ENCODE measurements around the gene THRA.

THRA gene

DNA sequence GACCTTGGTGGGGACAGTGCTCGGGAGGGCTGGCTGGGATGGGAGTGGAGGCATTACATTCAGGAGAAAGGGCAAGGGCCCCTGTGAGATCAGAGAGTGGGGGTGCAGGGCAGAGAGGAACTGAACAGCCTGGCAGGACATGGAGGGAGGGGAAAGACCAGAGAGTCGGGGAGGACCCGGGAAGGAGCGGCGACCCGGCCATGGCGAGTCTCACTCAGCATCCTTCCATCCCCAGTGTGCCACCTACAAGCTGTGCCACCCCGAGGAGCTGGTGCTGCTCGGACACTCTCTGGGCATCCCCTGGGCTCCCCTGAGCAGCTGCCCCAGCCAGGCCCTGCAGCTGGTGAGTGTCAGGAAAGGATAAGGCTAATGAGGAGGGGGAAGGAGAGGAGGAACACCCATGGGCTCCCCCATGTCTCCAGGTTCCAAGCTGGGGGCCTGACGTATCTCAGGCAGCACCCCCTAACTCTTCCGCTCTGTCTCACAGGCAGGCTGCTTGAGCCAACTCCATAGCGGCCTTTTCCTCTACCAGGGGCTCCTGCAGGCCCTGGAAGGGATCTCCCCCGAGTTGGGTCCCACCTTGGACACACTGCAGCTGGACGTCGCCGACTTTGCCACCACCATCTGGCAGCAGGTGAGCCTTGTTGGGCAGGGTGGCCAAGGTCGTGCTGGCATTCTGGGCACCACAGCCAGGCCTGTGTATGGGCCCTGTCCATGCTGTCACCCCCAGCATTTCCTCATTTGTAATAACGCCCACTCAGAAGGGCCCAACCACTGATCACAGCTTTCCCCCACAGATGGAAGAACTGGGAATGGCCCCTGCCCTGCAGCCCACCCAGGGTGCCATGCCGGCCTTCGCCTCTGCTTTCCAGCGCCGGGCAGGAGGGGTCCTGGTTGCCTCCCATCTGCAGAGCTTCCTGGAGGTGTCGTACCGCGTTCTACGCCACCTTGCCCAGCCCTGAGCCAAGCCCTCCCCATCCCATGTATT, 46.5 kb upstream of the THRA start:
- TF ChIP-seq ESRRG (CRISPR knock-in tag; IDR thresholded peaks at IDR 0.05) (no peak), TOX (CRISPR knock-in tag; IDR thresholded peaks at IDR 0.05; ENCODE audit: borderline replicate concordance) (no peak), GLIS3 (CRISPR knock-in tag; IDR thresholded peaks at IDR 0.05) (no peak), ZFP30 (CRISPR knock-in tag; IDR thresholded peaks at IDR 0.05) (no peak), ISL1 (CRISPR knock-in tag; IDR thresholded peaks at IDR 0.05) (no peak)
- ATAC-seq = no peak

DNA sequence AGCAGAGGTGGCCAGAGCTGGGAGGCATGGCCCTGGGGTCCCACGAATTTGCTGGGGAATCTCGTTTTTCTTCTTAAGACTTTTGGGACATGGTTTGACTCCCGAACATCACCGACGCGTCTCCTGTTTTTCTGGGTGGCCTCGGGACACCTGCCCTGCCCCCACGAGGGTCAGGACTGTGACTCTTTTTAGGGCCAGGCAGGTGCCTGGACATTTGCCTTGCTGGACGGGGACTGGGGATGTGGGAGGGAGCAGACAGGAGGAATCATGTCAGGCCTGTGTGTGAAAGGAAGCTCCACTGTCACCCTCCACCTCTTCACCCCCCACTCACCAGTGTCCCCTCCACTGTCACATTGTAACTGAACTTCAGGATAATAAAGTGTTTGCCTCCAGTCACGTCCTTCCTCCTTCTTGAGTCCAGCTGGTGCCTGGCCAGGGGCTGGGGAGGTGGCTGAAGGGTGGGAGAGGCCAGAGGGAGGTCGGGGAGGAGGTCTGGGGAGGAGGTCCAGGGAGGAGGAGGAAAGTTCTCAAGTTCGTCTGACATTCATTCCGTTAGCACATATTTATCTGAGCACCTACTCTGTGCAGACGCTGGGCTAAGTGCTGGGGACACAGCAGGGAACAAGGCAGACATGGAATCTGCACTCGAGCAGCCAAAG, 45.2 kb upstream of the THRA start:
- no peak for TF ChIP-seq ZFP3 (CRISPR knock-in tag; IDR thresholded peaks at IDR 0.05)
- TF ChIP-seq PPARA (CRISPR knock-in tag; IDR thresholded peaks at IDR 0.05; ENCODE audit: borderline replicate concordance) = no peak
- TF ChIP-seq ZFP30 (CRISPR knock-in tag; IDR thresholded peaks at IDR 0.05) = no peak
- TF ChIP-seq, protein P1, sequence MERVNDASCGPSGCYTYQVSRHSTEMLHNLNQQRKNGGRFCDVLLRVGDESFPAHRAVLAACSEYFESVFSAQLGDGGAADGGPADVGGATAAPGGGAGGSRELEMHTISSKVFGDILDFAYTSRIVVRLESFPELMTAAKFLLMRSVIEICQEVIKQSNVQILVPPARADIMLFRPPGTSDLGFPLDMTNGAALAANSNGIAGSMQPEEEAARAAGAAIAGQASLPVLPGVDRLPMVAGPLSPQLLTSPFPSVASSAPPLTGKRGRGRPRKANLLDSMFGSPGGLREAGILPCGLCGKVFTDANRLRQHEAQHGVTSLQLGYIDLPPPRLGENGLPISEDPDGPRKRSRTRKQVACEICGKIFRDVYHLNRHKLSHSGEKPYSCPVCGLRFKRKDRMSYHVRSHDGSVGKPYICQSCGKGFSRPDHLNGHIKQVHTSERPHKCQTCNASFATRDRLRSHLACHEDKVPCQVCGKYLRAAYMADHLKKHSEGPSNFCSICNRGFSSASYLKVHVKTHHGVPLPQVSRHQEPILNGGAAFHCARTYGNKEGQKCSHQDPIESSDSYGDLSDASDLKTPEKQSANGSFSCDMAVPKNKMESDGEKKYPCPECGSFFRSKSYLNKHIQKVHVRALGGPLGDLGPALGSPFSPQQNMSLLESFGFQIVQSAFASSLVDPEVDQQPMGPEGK (CRISPR knock-in tag; IDR thresholded peaks at IDR 0.05; ENCODE audit: borderline replicate concordance) = no peak
- no peak for TF ChIP-seq ISL1 (CRISPR knock-in tag; IDR thresholded peaks at IDR 0.05)
- no peak for TF ChIP-seq OSR1 (CRISPR knock-in tag; IDR thresholded peaks at IDR 0.05)
- no peak for TF ChIP-seq SNAI2 (CRISPR knock-in tag; IDR thresholded peaks at IDR 0.05)
- no peak for TF ChIP-seq TCF4 (CRISPR knock-in tag; IDR thresholded peaks at IDR 0.05; ENCODE audit: borderline replicate concordance)
- no peak for TF ChIP-seq GLIS3 (CRISPR knock-in tag; IDR thresholded peaks at IDR 0.05)
- TF ChIP-seq, protein P2, sequence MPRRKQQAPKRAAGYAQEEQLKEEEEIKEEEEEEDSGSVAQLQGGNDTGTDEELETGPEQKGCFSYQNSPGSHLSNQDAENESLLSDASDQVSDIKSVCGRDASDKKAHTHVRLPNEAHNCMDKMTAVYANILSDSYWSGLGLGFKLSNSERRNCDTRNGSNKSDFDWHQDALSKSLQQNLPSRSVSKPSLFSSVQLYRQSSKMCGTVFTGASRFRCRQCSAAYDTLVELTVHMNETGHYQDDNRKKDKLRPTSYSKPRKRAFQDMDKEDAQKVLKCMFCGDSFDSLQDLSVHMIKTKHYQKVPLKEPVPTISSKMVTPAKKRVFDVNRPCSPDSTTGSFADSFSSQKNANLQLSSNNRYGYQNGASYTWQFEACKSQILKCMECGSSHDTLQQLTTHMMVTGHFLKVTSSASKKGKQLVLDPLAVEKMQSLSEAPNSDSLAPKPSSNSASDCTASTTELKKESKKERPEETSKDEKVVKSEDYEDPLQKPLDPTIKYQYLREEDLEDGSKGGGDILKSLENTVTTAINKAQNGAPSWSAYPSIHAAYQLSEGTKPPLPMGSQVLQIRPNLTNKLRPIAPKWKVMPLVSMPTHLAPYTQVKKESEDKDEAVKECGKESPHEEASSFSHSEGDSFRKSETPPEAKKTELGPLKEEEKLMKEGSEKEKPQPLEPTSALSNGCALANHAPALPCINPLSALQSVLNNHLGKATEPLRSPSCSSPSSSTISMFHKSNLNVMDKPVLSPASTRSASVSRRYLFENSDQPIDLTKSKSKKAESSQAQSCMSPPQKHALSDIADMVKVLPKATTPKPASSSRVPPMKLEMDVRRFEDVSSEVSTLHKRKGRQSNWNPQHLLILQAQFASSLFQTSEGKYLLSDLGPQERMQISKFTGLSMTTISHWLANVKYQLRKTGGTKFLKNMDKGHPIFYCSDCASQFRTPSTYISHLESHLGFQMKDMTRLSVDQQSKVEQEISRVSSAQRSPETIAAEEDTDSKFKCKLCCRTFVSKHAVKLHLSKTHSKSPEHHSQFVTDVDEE (CRISPR knock-in tag; IDR thresholded peaks at IDR 0.05) = no peak
- TF ChIP-seq RARB (CRISPR knock-in tag; IDR thresholded peaks at IDR 0.05) = no peak
- TF ChIP-seq ZNF70 (CRISPR knock-in tag; IDR thresholded peaks at IDR 0.05) = no peak
- TF ChIP-seq BACH2 (CRISPR knock-in tag; IDR thresholded peaks at IDR 0.05; ENCODE audit: borderline replicate concordance) = no peak
- TF ChIP-seq ESRRG (CRISPR knock-in tag; IDR thresholded peaks at IDR 0.05) = no peak
- TF ChIP-seq TOX (CRISPR knock-in tag; IDR thresholded peaks at IDR 0.05; ENCODE audit: borderline replicate concordance) = no peak
- no peak for TF ChIP-seq ZNF565 (CRISPR knock-in tag; conservative IDR thresholded peaks at IDR 0.05; ENCODE audit: low read depth)
- TF ChIP-seq ARNTL (CRISPR knock-in tag; IDR thresholded peaks at IDR 0.05; ENCODE audit: borderline replicate concordance, low read depth) = no peak
- no peak for ATAC-seq

DNA sequence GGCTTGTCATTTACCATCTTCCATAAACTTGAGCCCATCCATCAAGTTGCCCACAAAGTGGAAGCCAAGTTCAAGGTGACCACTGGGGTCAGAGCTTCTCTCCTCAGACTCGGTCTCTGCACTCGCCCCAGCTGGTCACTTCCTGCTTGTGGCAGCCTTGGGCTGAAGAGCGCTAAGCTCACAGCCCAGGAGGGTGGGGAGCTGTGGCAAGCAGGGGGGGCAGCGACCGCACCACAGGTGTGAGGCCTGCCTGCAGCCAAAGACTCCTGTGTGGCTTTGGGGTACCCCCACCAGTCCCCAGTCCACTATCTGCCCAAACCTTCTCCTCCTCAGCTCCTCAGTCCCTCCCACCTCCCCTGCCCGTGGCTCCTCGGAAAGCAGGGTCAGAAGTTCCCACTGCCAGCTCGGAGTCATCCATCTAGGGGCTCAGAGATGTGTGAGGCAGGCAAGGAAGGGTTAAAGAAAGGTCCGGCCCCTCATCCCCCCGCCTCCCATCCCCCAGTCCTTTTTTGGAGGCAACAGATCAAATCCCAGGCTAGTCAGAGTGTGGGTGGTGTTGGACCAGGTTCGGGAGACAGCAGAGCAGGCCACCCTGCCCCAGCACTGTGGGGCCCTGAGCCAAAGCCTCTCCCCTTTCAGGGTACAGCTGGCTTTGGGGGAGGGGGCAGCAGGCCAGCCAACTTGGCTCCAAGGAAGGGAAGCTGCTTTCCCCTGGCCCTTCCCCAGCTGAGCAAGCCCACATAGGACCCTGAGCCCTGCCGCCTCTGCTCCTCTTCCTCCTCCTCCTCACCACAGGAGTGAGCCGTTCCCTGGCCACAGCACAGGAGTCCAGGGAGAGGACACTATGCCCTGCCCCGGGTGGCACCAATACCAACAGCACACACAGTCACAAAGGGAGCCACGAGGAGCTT, 44.3 kb upstream of the THRA start:
- no peak for ATAC-seq
- TF ChIP-seq ZNF565 (CRISPR knock-in tag; conservative IDR thresholded peaks at IDR 0.05; ENCODE audit: low read depth) = no peak
- TF ChIP-seq, protein P2 (CRISPR knock-in tag; IDR thresholded peaks at IDR 0.05) = no peak
- TF ChIP-seq TCF4 (CRISPR knock-in tag; IDR thresholded peaks at IDR 0.05; ENCODE audit: borderline replicate concordance) = no peak
- TF ChIP-seq CSDC2 (CRISPR knock-in tag; IDR thresholded peaks at IDR 0.05) = no peak
- TF ChIP-seq BACH2 (CRISPR knock-in tag; IDR thresholded peaks at IDR 0.05; ENCODE audit: borderline replicate concordance) = no peak
- TF ChIP-seq, protein P3, sequence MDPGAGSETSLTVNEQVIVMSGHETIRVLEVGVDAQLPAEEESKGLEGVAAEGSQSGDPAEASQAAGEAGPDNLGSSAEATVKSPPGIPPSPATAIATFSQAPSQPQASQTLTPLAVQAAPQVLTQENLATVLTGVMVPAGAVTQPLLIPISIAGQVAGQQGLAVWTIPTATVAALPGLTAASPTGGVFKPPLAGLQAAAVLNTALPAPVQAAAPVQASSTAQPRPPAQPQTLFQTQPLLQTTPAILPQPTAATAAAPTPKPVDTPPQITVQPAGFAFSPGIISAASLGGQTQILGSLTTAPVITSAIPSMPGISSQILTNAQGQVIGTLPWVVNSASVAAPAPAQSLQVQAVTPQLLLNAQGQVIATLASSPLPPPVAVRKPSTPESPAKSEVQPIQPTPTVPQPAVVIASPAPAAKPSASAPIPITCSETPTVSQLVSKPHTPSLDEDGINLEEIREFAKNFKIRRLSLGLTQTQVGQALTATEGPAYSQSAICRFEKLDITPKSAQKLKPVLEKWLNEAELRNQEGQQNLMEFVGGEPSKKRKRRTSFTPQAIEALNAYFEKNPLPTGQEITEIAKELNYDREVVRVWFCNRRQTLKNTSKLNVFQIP (CRISPR knock-in tag; IDR thresholded peaks at IDR 0.05; ENCODE audit: borderline replicate concordance, low read depth) = no peak
- TF ChIP-seq ZNF70 (CRISPR knock-in tag; IDR thresholded peaks at IDR 0.05) = no peak
- no peak for TF ChIP-seq GLIS3 (CRISPR knock-in tag; IDR thresholded peaks at IDR 0.05)
- no peak for TF ChIP-seq OSR1 (CRISPR knock-in tag; IDR thresholded peaks at IDR 0.05)
- no peak for TF ChIP-seq ESRRG (CRISPR knock-in tag; IDR thresholded peaks at IDR 0.05)
- no peak for TF ChIP-seq ZFP3 (CRISPR knock-in tag; IDR thresholded peaks at IDR 0.05)
- TF ChIP-seq ARNTL (CRISPR knock-in tag; IDR thresholded peaks at IDR 0.05; ENCODE audit: borderline replicate concordance, low read depth) = no peak
- TF ChIP-seq, protein P4, sequence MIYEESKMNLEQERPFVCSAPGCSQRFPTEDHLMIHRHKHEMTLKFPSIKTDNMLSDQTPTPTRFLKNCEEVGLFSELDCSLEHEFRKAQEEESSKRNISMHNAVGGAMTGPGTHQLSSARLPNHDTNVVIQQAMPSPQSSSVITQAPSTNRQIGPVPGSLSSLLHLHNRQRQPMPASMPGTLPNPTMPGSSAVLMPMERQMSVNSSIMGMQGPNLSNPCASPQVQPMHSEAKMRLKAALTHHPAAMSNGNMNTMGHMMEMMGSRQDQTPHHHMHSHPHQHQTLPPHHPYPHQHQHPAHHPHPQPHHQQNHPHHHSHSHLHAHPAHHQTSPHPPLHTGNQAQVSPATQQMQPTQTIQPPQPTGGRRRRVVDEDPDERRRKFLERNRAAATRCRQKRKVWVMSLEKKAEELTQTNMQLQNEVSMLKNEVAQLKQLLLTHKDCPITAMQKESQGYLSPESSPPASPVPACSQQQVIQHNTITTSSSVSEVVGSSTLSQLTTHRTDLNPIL (CRISPR knock-in tag; IDR thresholded peaks at IDR 0.05; ENCODE audit: low read depth) = no peak
